ENCODE measurements around the gene NSUN7. TPM values are rescaled to one million over a fixed set of nuclear protein-coding genes. Genes with fewer than 3 reads are reported as not detected.

Gene NSUN7
- total RNA-seq, 4 donors from 2014 or later = 2.1 to 8.7 (median 2.9) TPM

DNA sequence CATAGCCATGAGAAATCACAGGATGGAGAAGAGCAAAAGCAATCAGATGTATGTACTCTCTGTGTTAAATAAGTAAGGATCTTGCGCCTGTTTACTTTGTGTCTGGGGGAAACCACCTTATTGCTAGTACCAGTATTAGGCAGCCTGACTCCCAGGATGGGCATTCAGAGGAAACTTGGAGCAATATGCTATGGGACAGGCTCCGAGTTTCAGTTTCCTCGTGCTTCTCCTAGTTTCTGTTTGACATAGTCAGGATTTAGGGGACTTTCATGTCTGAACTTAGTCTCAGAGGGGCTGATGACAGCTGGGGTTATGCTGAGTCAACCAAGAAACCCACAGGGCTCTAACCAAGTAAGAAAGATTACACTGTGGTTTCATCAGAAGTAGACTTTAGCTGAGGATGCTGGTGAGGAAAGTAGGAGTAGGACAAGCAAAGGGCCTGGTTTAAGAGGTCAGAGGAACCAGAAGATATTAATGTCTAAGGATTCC lies 13.5 kb downstream of the NSUN7 start:
- peaks cover 0 to 4% of the 10 kb centered on the region in 2 donors for H3K36me3 ChIP-seq
- no peak for TF ChIP-seq POLR2AphosphoS5 (IDR thresholded peaks at IDR 0.05)
- no peak for TF ChIP-seq EP300 (IDR thresholded peaks at IDR 0.05)
- TF ChIP-seq, protein P1, sequence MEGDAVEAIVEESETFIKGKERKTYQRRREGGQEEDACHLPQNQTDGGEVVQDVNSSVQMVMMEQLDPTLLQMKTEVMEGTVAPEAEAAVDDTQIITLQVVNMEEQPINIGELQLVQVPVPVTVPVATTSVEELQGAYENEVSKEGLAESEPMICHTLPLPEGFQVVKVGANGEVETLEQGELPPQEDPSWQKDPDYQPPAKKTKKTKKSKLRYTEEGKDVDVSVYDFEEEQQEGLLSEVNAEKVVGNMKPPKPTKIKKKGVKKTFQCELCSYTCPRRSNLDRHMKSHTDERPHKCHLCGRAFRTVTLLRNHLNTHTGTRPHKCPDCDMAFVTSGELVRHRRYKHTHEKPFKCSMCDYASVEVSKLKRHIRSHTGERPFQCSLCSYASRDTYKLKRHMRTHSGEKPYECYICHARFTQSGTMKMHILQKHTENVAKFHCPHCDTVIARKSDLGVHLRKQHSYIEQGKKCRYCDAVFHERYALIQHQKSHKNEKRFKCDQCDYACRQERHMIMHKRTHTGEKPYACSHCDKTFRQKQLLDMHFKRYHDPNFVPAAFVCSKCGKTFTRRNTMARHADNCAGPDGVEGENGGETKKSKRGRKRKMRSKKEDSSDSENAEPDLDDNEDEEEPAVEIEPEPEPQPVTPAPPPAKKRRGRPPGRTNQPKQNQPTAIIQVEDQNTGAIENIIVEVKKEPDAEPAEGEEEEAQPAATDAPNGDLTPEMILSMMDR (IDR thresholded peaks at IDR 0.05) = no peak
- no peak for TF ChIP-seq POLR2A (IDR thresholded peaks at IDR 0.05)
- 80% methylated on average over 1 of the region's 3 CpGs for WGBS, 2 donors (ENCODE audit: low coverage in 1 of 2)
- no peak for ATAC-seq
- no peaks in the 10 kb centered on the region for H3K4me1 ChIP-seq
- H3K27me3 ChIP-seq = no peaks in the 10 kb centered on the region
- no peaks in the 10 kb centered on the region for H3K9me3 ChIP-seq
- H3K27ac ChIP-seq = no peak overlapping the region
- no peak overlapping the region for H3K4me3 ChIP-seq

DNA sequence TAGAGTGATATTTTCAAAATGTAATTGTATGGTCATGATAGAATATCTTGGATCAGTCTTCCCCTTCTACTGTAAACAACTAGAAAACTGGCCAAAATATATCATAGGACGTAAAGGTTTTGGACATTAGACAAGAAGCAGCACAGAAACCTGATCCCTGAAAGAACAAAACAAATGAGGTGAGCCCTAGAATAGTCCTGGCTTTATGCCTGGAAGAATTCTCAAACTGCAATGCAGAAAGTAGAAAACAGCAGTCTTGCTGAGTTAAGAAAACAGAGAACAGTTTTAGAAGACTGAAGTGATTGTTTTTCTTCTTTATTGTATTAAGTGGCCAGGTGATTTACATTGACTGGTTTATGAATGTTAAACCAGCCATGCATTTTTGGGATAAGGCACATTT lies 19.5 kb downstream of the NSUN7 start:
- 33 to 47% methylated on average over 1 of the region's 1 CpG for WGBS, 2 donors (ENCODE audit: low coverage in 1 of 2)
- no peak for ATAC-seq
- Histone ChIP-seq H3K27me3 (no peaks in the 10 kb centered on the region), H3K9me3 (no peaks in the 10 kb centered on the region), H3K36me3 (no peaks in the 10 kb centered on the region), H3K4me3 (no peak overlapping the region), H3K4me1 (peaks cover 0 to 11% (median 0%) of the 10 kb centered on the region in 3 donors), H3K27ac (no peak overlapping the region)
- TF ChIP-seq EP300 (IDR thresholded peaks at IDR 0.05) (no peak), POLR2A (IDR thresholded peaks at IDR 0.05) (no peak), POLR2AphosphoS5 (IDR thresholded peaks at IDR 0.05) (no peak)
- TF ChIP-seq, protein P1 (IDR thresholded peaks at IDR 0.05) = no peak

DNA sequence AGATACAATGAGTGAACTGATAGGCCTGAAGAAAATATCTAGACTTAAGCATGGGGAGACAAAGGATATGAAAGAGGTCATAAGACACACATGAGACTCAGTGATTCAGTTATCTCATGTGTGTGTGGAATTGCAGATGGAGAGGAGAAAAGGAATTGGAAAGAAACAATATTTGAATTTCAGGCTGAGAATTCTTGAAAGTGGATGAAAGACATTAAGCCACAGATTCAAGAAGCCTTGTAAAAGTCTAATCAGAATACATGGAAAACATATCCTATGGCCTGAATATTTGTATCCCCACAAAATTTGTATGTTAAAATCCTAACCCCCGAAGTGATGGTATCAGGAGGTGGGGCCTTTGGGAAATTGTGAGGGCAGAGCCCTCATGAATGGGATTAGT lies 28.3 kb downstream of the NSUN7 start:
- ATAC-seq = no peak
- TF ChIP-seq EP300 (IDR thresholded peaks at IDR 0.05) (no peak), POLR2A (IDR thresholded peaks at IDR 0.05) (no peak), POLR2AphosphoS5 (IDR thresholded peaks at IDR 0.05) (no peak)
- TF ChIP-seq, protein P1 (IDR thresholded peaks at IDR 0.05) = no peak
- Histone ChIP-seq H3K4me3 (no peak overlapping the region), H3K4me1 (no peaks in the 10 kb centered on the region), H3K9me3 (peaks cover 0 to 11% (median 0%) of the 10 kb centered on the region in 3 donors), H3K27ac (no peak overlapping the region), H3K27me3 (no peaks in the 10 kb centered on the region), H3K36me3 (peaks cover 0 to 4% of the 10 kb centered on the region in 2 donors)
- WGBS, 2 donors (ENCODE audit: low coverage in 1 of 2) = 86 to 100% methylated on average over 1 of the region's 1 CpG

DNA sequence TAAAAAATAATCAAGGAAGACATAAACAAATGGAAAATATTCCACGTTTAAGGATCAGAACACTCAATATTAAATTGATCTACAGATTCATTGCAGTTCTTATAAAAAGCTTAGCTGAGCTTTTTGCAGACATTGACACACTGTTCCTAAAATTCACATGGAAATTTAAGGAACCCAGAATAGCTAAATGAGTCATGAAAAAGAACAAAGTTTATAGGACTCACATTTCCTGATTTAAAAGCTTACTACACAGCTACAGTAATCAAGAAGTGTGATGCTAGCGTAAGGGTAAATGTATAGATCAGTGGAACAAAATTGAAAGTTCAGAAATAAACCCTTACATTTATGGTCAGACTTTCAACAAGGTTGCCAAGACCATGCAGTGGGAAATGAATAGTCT lies 33.1 kb downstream of the NSUN7 start:
- TF ChIP-seq EP300 (IDR thresholded peaks at IDR 0.05) = no peak
- no peak for TF ChIP-seq POLR2AphosphoS5 (IDR thresholded peaks at IDR 0.05)
- TF ChIP-seq, protein P1 (IDR thresholded peaks at IDR 0.05) = no peak
- no peak for TF ChIP-seq POLR2A (IDR thresholded peaks at IDR 0.05)
- Histone ChIP-seq H3K27me3 (no peaks in the 10 kb centered on the region), H3K4me3 (no peak overlapping the region), H3K9me3 (peaks cover 0 to 11% (median 0%) of the 10 kb centered on the region in 3 donors), H3K4me1 (no peaks in the 10 kb centered on the region), H3K27ac (no peak overlapping the region), H3K36me3 (peaks cover 0 to 4% of the 10 kb centered on the region in 2 donors)
- 71 to 80% methylated on average over 2 of the region's 2 CpGs for WGBS, 2 donors (ENCODE audit: low coverage in 1 of 2)
- ATAC-seq = no peak

DNA sequence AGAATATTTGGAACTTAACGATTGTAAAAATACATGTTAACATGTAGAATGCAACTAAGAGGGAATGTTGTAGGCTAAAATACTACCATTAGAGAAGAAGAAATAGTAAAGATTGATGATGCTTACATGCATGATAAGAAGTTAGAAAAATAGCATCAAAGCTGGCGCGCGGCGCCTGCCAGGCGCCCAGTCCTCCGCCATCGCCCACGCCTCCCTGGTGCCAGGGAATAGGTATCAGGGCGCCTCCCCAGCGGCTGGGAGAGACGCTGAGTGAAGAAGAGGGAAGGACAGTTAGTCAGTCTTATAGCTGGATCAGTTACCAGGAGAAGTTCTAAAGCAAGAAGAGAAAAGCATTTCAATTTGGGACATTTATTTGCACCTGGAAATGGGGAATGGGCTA lies 36.0 kb downstream of the NSUN7 start:
- TF ChIP-seq POLR2A (IDR thresholded peaks at IDR 0.05) (no peak), EP300 (IDR thresholded peaks at IDR 0.05) (no peak), POLR2AphosphoS5 (IDR thresholded peaks at IDR 0.05) (no peak)
- TF ChIP-seq, protein P1 (IDR thresholded peaks at IDR 0.05) = no peak
- Histone ChIP-seq H3K27me3 (no peaks in the 10 kb centered on the region), H3K4me3 (no peak overlapping the region), H3K27ac (no peak overlapping the region), H3K9me3 (no peaks in the 10 kb centered on the region), H3K4me1 (no peaks in the 10 kb centered on the region), H3K36me3 (no peaks in the 10 kb centered on the region)
- 94% methylated on average over 9 to 11 of the region's 12 CpGs for WGBS, 2 donors (ENCODE audit: low coverage in 1 of 2)
- no peak for ATAC-seq

All from gastroesophageal sphincter (tissue), 4 donors.